ENCODE data around the gene CCT3.
A peak's percentile ranks its signal among the peaks of the same experiment; 100 is the strongest.
"Not testable (repeated sequence)": the region's sequence is repeated elsewhere in the genome, so short reads cannot be mapped to it uniquely, and the experiment has no call there.

The CCT3 gene

GRCh38 chr1:156346636-156347035 is 8.5 kb upstream of the CCT3 start:
- TF ChIP-seq CTCF (IDR thresholded peaks at IDR 0.05; ENCODE audit: low read depth, low read length): no peak
- H3K4me3 ChIP-seq (ENCODE audit: low read depth, low read length): no peak overlapping the region
- no peak for DNase-seq (ENCODE audit: low read depth, low spot score)
- in situ Hi-C loops (cut with HindIII; ENCODE audit: low sequenced_read_pairs): no loop called here

GRCh38 chr1:156346035-156346434 is 7.9 kb upstream of the CCT3 start:
- H3K4me3 ChIP-seq (ENCODE audit: low read depth, low read length); DNase-seq (ENCODE audit: low read depth, low spot score); in situ Hi-C loops (cut with HindIII; ENCODE audit: low sequenced_read_pairs): not testable (repeated sequence)

GRCh38 chr1:156344409-156344808 is 6.3 kb upstream of the CCT3 start:
- in situ Hi-C loops (cut with HindIII; ENCODE audit: low sequenced_read_pairs): no loop called here
- TF ChIP-seq CTCF (IDR thresholded peaks at IDR 0.05; ENCODE audit: low read depth, low read length): no peak
- DNase-seq (ENCODE audit: low read depth, low spot score): no peak
- H3K4me3 ChIP-seq (ENCODE audit: low read depth, low read length): no peak overlapping the region

- no peak for DNase-seq (ENCODE audit: low read depth, low spot score)
- TF ChIP-seq CTCF (IDR thresholded peaks at IDR 0.05; ENCODE audit: low read depth, low read length): no peak
- in situ Hi-C loops (cut with HindIII; ENCODE audit: low sequenced_read_pairs): no loop called here
- no peak overlapping the region for H3K4me3 ChIP-seq (ENCODE audit: low read depth, low read length)
Observed at GRCh38 chr1:156342166-156342955, 4.3 kb upstream of the CCT3 start.

GRCh38 chr1:156337888-156338179 is 258 bp downstream of the CCT3 start:
- no peak for TF ChIP-seq CTCF (IDR thresholded peaks at IDR 0.05; ENCODE audit: low read depth, low read length)
- DNase-seq (ENCODE audit: low read depth, low spot score): no peak
- peak overlapping the region; percentile 77 for H3K4me3 ChIP-seq (ENCODE audit: low read depth, low read length)
- in situ Hi-C loops (cut with HindIII; ENCODE audit: low sequenced_read_pairs): no loop called here

- TF ChIP-seq CTCF (IDR thresholded peaks at IDR 0.05; ENCODE audit: low read depth, low read length): no peak
- in situ Hi-C loops (cut with HindIII; ENCODE audit: low sequenced_read_pairs): no loop called here
- DNase-seq (ENCODE audit: low read depth, low spot score): no peak
- H3K4me3 ChIP-seq (ENCODE audit: low read depth, low read length): peak overlapping the region; percentile 77
Observed at GRCh38 chr1:156337052-156337887, 822 bp downstream of the CCT3 start.

GRCh38 chr1:156336242-156336641 is 1.9 kb downstream of the CCT3 start:
- H3K4me3 ChIP-seq (ENCODE audit: low read depth, low read length): peak overlapping the region; percentile 77
- no peak for TF ChIP-seq CTCF (IDR thresholded peaks at IDR 0.05; ENCODE audit: low read depth, low read length)
- in situ Hi-C loops (cut with HindIII; ENCODE audit: low sequenced_read_pairs): no loop called here
- no peak for DNase-seq (ENCODE audit: low read depth, low spot score)

- H3K4me3 ChIP-seq (ENCODE audit: low read depth, low read length); DNase-seq (ENCODE audit: low read depth, low spot score); in situ Hi-C loops (cut with HindIII; ENCODE audit: low sequenced_read_pairs): not testable (repeated sequence)
Observed at GRCh38 chr1:156323179-156323578, 14.9 kb downstream of the CCT3 start.

Measured in astrocyte of the spinal cord (primary cell).